Articular chondrocyte of knee joint (primary cell): ENCODE data around the gene THRAP3. TPM values are rescaled to one million over a fixed set of nuclear protein-coding genes. Genes with fewer than 3 reads are reported as not detected.

Experiments used
- small RNA-seq: library from RNA; depleted of rRNA; stranded (forward); fragments of <200 nt; gene quantifications from one replicate; pipeline ENCODE3, GENCODE V24; 2012
- total RNA-seq: library from RNA; depleted of rRNA; stranded (reverse); fragments of >200 nt; gene quantifications from 2 replicates; pipeline ENCODE4 v1.2.3, GENCODE V29; 2012

Gene THRAP3, protein sequence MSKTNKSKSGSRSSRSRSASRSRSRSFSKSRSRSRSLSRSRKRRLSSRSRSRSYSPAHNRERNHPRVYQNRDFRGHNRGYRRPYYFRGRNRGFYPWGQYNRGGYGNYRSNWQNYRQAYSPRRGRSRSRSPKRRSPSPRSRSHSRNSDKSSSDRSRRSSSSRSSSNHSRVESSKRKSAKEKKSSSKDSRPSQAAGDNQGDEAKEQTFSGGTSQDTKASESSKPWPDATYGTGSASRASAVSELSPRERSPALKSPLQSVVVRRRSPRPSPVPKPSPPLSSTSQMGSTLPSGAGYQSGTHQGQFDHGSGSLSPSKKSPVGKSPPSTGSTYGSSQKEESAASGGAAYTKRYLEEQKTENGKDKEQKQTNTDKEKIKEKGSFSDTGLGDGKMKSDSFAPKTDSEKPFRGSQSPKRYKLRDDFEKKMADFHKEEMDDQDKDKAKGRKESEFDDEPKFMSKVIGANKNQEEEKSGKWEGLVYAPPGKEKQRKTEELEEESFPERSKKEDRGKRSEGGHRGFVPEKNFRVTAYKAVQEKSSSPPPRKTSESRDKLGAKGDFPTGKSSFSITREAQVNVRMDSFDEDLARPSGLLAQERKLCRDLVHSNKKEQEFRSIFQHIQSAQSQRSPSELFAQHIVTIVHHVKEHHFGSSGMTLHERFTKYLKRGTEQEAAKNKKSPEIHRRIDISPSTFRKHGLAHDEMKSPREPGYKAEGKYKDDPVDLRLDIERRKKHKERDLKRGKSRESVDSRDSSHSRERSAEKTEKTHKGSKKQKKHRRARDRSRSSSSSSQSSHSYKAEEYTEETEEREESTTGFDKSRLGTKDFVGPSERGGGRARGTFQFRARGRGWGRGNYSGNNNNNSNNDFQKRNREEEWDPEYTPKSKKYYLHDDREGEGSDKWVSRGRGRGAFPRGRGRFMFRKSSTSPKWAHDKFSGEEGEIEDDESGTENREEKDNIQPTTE
- total RNA-seq = 121 and 148 TPM in 2 replicates

DNA sequence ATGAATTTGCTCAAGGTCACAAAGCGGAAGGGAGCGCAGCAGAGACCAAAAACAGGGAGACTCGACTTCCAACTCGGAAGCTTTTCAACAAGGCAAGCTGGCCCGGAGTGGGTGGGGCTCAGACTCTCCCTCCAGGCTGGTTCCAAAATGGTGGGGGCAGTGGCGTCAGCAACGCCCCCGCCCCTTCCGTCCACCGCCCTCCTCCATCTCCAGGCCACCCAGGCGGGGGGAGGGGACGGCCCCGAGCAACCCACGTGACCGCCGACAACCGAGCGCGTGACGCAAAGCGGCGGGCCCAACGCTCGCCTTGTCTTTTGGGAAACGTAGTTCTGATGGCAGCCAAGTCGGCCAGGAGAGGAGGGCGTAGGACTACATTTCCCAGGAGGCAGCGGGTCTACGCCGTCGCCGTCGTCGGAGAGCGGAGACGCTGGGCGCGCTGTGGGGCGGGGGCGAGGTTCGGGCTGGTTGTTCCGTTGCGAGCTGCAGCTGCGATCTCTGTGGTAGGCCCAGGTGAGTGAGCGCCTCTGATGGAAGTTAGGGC is at the start of gene THRAP3:
Gene THRAP3 (plus strand): TSS at position 448 of the 541 bp plus-strand sequence. CDS start 58,121 bp downstream, outside the sequence.

DNA sequence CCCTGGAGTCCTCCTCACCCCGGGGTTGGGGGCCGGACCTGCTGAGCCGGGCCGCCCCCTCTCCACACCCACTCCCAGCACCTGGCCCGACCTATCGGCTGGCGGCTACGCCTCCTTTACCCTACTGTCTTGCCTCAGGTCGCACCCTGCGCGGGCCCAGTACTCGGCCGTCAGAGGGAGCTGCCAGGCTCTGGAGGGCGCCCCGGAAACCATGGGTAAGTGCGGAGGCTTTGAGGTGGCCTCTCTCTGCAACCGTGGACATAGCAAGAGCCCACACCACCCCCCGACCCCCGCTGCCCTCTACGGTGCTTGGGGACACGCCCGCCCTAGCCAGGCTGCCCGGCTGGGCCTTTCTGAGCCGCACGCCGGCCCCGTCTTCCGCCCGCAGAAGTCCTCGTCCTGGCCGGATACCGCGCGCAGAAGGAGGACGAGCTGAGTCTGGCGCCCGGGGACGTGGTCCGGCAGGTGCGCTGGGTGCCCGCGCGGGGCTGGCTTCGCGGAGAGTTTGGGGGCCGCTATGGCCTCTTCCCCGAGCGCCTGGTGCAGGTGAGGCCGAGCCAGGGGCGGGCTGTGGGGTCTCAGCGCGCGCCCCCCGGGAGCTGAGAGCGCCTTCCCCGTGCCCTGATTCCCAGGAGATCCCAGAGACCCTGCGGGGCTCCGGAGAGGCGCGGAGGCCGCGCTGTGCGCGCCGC is 82.1 kb downstream of the THRAP3 start, which contains the start of gene SH3D21:
Gene SH3D21 (plus strand): TSS at position 159 of the 692 bp plus-strand sequence. CDS start 53 bp downstream, at position 212.

DNA sequence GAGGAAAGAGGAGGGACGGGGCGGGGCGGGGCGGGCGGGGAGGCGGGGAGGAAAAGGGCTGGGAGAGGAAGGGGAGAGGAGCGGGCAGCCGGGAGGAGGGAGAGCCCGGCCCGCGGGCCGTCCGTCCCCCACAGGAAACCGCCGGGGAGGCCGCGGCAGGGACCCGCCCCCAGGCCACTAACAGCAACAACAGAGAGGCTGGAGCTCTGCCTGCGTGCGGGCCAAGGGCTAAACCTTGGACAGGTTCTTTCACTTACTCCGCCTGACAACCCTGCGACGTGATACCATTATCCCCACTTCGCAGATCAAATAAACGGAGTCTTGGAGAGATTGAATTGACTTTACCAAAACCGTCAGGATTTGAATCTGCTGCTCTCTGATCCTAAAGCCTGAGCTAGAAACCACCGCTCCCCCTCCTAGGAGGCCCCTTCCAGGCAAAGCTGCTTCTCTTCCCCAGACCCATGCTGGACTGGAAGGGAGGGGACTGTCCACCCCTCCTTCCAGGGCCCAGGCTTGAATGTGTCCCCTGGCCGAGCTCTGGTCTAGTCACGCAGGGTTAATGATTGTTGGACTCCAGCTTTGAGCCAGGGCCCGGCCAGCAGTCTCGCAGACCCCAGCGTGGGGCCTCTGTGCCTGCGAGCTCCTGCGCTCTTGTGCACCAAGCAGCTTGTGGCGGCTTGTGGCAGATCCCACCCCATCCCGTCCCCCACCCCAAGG is 99.6 kb downstream of the THRAP3 start, which contains the start of gene EVA1B:
Gene EVA1B (minus strand): TSS at position 10 of the 717 bp plus-strand sequence. CDS start 608 bp downstream, outside the sequence.

Small RNAs within 50 kb of the gene (small RNA-seq; reads per million reads assigned to genes)
- not detected for gene RN7SL131P
- gene UBE2V2P4 = not detected

Other genes with a start within 250 kb of the THRAP3 start
- gene TEKT2, start 140.3 kb upstream of the THRAP3 start, total RNA-seq = 0.11 and 0.13 TPM in 2 replicates
- gene ADPRS, start 135.6 kb upstream of the THRAP3 start, total RNA-seq = 17.8 and 19.0 TPM in 2 replicates
- gene COL8A2, start 99.2 kb upstream of the THRAP3 start, total RNA-seq = 53.4 and 60.5 TPM in 2 replicates
- 90.0 and 97.1 TPM in 2 replicates for gene TRAPPC3, start 75.0 kb upstream of the THRAP3 start, total RNA-seq
- 76.4 and 85.6 TPM in 2 replicates for gene MAP7D1, start 68.3 kb upstream of the THRAP3 start, total RNA-seq
- 4.8 and 5.0 TPM in 2 replicates for gene SH3D21, start 81.9 kb downstream of the THRAP3 start, total RNA-seq
- 111 and 135 TPM in 2 replicates for gene EVA1B, start 99.2 kb downstream of the THRAP3 start, total RNA-seq
- 9.6 and 9.8 TPM in 2 replicates for gene STK40, start 161.5 kb downstream of the THRAP3 start, total RNA-seq
- gene LSM10, start 173.5 kb downstream of the THRAP3 start, total RNA-seq = 4.8 and 7.7 TPM in 2 replicates
- 13.3 and 17.1 TPM in 2 replicates for gene OSCP1, start 226.0 kb downstream of the THRAP3 start, total RNA-seq
- 71.9 and 84.3 TPM in 2 replicates for gene MRPS15, start 239.9 kb downstream of the THRAP3 start, total RNA-seq